GM21737 (cell line): ENCODE results near the gene RBM8A.

Source experiments
- ATAC-seq: cut with Tn5 transposase; IDR thresholded peaks from one replicate; pipeline ENCODE4 v1.9.1; 2021; ENCODE audit warnings: mild to moderate bottlenecking, moderate library complexity; ENCODE audit not compliant: unreplicated experiment

Gene RBM8A

GRCh38 chr1:145927063-145927886, at the start of gene RBM8A:
Gene RBM8A, minus strand, starts transcription at chr1:145927484. Its CDS starts 58 bp downstream, at chr1:145927426.
- ATAC-seq, result peak; percentile 95

DNA sequence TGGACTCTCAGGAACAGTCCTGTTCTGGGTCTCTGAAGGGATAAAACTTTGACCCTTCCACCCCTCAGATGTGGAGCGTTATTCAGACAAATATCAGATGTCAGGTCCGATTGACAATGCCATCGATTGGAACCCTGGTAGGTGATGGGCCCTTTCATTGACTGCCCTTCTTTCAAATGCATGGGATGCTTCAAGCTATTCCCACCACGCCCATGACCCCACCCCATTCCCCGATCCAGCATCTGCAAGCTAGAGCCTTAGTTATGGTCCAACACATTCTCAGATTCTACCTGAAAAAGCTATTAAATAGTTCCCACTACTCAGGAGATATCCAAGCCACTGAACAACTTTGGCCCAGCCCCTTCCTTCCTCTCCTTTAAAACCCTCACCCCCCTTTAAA, 49.7 kb upstream of the RBM8A start:
- no peak for ATAC-seq

DNA sequence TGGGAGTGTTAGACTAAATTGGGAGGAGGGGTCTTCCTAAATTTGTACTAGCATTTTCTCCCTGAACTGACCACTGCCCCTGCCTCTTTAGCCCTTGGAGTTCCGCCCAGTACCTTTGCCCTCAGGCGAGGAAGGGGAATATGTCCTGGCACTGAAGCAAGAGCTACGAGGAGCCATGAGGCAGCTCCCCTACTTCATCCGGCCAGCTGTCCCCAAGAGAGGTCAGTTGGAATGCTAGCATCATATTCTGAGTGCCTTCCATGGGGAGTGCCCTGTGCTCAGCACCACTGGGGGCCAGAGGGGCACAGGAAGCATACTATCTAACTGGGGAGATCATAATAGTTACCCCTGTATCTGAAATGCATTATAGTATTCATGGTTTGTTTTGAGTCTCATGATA, 47.9 kb upstream of the RBM8A start:
- no peak for ATAC-seq

GRCh38 chr1:145974721-145975120, 47.4 kb upstream of the RBM8A start:
- ATAC-seq, result no peak

DNA sequence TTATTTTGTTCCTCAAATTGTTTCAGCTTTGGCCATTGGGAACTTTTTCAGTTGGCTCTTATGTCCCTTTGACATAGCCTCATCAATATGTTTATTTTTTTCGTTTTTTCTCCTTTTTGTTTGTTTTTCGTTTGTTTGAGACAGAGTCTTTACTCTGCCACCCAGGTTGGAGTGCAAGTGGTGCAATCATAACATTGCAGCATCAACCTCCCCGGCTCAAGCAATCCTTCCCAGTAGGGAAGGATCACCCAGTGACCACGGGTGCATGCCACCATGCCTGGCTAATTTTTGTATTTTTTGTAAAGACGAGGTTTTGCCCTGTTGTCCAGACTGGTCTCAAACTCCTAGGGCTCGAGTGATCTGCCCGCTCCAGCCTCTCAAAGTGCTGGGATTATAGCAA, 45.3 kb upstream of the RBM8A start:
- ATAC-seq, result no peak

DNA sequence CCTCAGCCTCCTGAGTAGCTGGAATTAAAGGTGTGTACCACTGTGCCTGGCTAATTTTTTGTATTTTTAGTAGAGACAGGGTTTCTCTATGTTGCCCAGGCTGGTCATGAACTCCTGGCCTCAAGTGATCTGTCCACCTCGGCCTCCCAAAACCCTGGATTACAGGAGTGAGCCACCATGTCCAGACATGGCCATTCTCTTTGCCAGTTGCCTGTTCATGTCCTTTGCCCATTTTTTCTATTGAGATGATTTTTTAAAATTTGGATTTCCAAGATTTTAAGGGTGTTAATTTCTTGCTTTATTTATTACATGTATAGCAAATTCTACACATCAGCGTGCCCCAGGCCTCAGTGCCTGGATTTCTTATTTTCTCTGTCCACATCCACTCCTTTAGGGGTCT, 40.0 kb upstream of the RBM8A start:
- no peak for ATAC-seq

DNA sequence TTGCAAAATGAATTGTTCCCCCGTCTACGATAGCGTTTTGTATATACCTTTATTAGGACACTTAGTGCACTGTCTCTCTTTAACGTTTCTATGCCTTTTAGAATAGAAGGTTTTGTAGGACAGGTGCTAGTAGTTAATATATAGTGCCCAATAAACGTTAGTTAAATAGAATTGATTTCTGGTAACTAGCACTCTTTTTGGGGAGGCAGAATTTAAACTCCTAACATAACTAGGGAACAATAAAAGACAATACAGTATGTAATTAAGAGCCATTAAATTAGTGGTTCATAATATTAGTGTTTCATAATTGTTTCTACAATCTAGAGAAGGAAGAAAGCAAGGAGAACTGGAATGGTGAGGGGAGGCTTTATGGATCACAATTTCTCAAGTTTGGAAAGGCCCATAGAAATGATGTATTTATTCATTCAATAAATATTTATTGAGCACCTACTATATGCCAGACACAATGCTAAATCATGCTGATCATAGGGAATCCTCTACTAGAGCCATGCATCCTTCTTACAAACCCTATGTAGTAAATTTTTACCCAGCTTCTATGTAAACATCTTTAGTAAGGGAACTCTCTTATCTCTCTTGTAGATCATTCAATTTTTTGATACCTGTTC, 37.9 kb upstream of the RBM8A start:
- no peak for ATAC-seq

DNA sequence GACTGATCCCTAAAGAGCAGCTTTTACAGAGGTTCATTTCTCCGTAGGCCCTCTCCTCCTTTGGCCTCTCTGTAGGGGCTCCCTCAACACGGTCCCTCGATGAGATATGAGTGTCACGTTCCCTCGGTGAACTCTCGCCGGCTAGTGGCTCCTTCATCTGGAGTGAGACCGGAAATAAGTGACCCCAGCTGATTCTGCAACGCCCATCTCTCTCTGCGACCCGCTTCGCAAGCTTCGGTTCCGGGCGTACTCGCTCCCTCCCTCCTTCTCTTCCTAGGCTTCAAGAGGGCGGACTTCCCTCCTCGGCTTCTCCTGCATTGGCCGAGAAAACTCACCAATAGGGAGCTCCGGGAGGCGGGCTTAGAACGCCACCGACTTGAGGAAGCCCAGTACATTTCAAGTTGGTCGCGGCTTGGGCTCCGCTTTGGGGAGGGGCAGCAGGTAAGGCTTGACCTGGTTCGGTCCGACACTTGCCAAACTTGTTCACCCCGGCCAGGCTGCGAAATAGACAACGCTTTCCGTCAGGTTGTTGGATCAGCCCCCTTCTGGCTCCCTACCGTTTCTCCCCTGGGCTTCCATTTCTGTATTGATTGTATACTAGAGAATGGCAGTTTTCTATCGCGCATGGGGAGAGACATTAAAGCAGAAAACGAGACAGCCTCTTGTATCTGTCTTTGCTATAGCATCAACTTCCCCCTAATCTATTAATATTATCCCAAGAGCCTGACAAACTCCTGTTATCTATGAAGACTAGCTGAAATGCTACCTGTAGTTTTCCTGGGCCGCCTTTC, 37.2 kb upstream of the RBM8A start, which contains the start of the genes ANKRD34A and POLR3GL:
Gene ANKRD34A (minus strand): TSS at position 248 of the 791 bp plus-strand sequence. CDS start 2,816 bp downstream, outside the sequence.
Gene POLR3GL (plus strand): TSS at position 363 of the 791 bp plus-strand sequence. CDS start 10,176 bp downstream, outside the sequence.
- ATAC-seq, result peak; percentile 92

- ATAC-seq, result no peak
Measured at GRCh38 chr1:145963265-145964019, 36.2 kb upstream of the RBM8A start.

DNA sequence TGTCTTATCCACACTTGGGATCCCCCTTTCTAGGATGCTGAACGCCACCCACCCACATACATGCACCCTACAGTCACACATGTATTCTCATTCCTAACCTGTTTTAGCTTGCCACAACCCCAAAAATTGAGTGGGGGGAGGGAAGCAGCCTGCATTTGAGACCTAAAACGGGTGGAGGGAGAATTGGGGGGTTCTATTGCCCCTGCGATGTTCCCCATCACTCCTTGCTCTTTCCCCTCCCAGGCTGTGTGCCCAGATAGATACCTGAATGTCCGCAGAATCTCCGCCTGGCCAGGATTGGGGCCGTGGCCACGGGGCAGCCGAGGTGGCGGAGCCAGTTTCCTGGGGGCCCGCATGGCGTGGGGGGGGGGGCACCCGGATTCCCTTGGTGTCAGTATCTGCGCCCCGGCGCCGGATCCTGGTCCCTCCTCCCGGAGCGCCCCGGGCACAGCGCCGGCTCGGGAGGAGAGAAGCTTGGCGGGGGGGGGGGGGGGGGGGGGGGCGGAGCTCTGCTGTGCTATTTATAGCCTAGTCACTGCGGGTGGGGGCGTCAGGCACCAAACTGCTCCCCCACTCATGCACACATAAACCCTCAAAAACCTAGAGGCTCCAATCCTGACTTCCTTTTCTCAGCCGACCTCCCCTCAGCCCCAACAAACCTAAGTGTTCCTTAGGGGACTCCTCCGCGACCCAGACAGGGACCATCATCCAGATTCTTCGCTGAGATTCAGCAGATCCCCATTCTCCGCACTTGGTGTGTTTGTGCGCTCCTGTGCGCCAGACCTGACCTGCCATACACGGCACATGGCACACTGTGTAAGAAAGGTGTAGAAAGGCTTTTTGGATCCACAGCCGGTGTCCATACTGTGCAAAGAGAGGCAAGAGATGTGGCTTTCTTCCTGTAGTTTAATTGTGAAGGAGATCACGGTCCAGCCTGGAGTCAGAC, 35.1 kb upstream of the RBM8A start:
- no peak for ATAC-seq

GRCh38 chr1:145961425-145962156, 34.3 kb upstream of the RBM8A start:
- ATAC-seq, result no peak

DNA sequence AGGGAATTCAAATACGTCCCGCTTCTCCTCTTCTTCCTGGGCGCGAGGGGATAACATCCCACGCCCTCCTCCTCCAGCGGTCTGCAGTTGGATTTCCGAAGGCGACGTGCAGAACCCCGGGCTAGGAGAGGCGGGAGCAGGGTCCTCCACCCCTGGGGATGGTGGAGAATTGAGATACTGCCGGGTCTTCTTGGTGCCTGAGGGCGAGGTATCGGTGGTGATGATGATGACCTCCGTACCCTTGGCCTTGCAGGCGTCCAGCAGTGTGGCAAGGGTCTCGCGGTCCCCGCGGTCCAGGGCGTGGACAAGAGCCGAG, 33.8 kb upstream of the RBM8A start:
- ATAC-seq, result no peak

GRCh38 chr1:145960468-145961108, 33.3 kb upstream of the RBM8A start:
- no peak for ATAC-seq

DNA sequence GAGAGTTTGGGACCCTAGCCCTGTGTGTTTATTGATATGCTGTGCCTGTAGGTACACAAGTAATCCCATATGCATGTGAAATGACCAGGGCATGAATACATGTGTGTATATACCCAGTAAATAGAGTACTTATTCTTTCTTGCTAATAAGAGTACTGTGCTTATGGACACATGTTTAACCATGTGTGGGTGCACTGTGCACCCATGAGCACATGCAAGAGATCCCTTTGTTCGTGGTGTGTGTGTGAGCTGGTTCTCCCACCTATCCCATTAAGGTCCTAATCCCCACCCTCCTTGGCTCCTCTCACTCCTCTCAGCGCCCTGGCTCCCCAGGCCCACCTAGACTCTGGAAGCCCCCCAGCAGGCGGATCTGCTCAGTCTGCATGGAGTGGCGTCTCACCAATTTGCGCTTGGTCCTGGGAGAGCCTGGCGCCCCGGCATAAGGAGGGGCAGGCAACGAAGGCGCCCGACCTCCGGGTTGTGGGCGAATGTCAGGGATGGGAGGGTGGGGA, 32.7 kb upstream of the RBM8A start:
- ATAC-seq, result no peak

GRCh38 chr1:145959333-145959732, 32.0 kb upstream of the RBM8A start:
- ATAC-seq, result no peak

DNA sequence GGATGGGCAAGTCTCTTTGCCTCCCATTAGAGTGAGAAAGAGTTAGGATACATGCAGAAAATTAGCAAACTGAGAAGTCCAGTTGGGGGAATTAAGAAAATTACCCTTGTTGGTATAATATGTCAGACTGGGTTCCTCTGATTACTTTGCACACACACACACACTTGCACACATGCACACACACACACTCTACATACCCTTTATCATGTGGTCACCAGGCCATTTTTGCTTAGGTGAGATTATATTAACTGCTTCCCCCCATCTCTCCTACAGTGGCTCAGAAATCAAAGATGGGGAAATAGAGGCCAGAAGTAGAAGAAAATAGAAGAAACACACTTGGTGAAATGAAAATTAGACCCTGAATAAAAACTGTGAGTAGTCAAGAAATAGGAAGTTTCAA, 31.4 kb upstream of the RBM8A start:
- no peak for ATAC-seq

DNA sequence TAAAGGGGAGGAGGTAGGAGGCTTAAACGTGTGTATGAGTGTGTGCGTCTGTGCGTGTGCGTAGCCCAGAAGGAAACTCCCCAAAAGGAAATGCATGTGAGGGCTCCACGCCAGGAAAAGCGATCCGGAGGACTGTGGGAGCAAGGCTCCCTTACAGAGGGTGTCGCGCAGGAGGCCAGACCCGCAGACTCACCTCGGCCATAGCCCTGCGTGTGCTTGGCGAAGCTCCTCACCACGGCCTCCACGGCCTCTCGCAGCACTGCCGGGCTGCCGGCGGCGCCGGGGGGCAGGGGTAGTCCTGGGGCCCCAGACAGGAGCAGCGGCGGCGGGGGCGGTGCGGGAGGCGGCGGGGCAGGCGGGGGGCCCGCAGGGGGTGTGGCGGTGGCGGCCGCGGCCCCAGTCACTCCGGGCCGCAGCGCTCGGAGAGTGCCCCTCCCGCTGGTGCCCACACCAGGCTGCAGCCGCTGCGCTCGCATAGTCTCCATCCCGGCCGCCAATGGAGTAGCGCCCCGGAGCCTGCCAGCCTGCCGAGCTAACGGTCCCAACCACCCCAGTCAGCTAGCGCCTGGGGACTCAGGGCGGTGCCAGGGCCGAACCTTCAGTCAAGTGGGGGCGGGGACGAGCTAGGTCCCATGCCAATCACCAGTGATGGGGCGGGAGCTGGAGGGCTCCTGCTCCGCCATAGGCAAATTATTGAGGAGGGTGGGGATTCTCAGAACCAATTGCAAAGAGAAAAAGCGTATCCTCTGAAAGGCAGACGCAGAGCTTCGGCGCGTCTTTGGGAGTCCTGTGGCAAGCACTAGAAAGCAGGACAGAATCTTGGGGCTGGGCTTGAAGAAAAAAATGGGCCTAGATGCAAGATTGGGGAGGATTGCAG, 30.4 kb upstream of the RBM8A start, which contains the start of gene LIX1L:
Gene LIX1L (minus strand): TSS at position 575 of the 877 bp plus-strand sequence. CDS start 90 bp downstream, at position 485.
- ATAC-seq, result peak; percentile 85
